C4-2B (cell line): ENCODE results near the gene TFDP1.

Experiments
- ZFX ChIP-seq: fragments of 450-650 bp; IDR thresholded peaks from 2 replicates; pipeline ENCODE4 v1.6.1; 2017
- TF ChIP-seq, protein P1 (sequence below): fragments of 450-650 bp; conservative IDR thresholded peaks from 2 replicates; pipeline ENCODE4 v1.5.1; 2017; ENCODE audit warnings: mild to moderate bottlenecking

DNA sequence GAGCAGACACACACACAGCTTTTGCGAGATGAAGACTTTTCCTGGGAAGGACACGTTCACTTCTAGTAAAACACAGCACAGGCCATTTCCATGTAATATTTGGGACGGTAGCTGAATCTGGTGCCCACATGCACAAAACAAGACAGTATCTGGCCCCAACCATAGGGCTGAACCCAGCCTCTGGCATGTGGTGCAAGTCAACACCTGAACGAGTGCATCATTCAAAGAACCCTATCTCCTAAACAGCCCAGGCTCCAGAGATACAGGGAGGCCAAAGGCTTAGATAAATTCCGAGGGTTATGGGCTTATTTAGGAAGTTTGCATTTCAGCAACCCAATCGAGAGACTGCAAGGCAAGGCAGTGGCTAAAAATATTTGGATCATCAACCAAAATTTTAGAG is 2.7 kb upstream of the TFDP1 start:
- TF ChIP-seq, protein P1, sequence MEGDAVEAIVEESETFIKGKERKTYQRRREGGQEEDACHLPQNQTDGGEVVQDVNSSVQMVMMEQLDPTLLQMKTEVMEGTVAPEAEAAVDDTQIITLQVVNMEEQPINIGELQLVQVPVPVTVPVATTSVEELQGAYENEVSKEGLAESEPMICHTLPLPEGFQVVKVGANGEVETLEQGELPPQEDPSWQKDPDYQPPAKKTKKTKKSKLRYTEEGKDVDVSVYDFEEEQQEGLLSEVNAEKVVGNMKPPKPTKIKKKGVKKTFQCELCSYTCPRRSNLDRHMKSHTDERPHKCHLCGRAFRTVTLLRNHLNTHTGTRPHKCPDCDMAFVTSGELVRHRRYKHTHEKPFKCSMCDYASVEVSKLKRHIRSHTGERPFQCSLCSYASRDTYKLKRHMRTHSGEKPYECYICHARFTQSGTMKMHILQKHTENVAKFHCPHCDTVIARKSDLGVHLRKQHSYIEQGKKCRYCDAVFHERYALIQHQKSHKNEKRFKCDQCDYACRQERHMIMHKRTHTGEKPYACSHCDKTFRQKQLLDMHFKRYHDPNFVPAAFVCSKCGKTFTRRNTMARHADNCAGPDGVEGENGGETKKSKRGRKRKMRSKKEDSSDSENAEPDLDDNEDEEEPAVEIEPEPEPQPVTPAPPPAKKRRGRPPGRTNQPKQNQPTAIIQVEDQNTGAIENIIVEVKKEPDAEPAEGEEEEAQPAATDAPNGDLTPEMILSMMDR, result no peak
- no peak for TF ChIP-seq ZFX
